Cerebellar cortex (tissue), 1 donor: ENCODE measurements around the gene HUNK.
"Not testable (repeated sequence)": the region's sequence is repeated elsewhere in the genome, so short reads cannot be mapped to it uniquely, and the experiment has no call there.

ENCODE experiments used
- DNase-seq: peaks from one replicate; pipeline ENCODE4 v3.0.0-alpha.2; 2015; ENCODE audit warnings: low spot score

HUNK gene

GRCh38 chr21:31999810-32000468, 127.1 kb downstream of the HUNK start:
- DNase-seq: no peak

GRCh38 chr21:32001390-32001789, 128.6 kb downstream of the HUNK start:
- no peak for DNase-seq

GRCh38 chr21:32003411-32003810, 130.6 kb downstream of the HUNK start:
- DNase-seq: no peak

- DNase-seq: no peak
These were observed 131.5 kb downstream of the HUNK start for GRCh38 chr21:32004291-32004690.

GRCh38 chr21:32007456-32007855, 134.6 kb downstream of the HUNK start:
- no peak for DNase-seq

GRCh38 chr21:32008714-32009113, 135.9 kb downstream of the HUNK start:
- no peak for DNase-seq

- DNase-seq: no peak
These were observed 136.4 kb downstream of the HUNK start for GRCh38 chr21:32009263-32009662.

- no peak for DNase-seq
These were observed 142.8 kb downstream of the HUNK start for GRCh38 chr21:32015461-32016139.

- DNase-seq: no peak
These were observed 145.6 kb downstream of the HUNK start for GRCh38 chr21:32018381-32018780.

- DNase-seq: no peak
These were observed 147.7 kb downstream of the HUNK start for GRCh38 chr21:32020564-32020963.

- DNase-seq: peak; percentile 8
These were observed 148.6 kb downstream of the HUNK start for GRCh38 chr21:32021319-32021994.

- no peak for DNase-seq
These were observed 149.3 kb downstream of the HUNK start for GRCh38 chr21:32022146-32022545.

- DNase-seq: no peak
These were observed 157.4 kb downstream of the HUNK start for GRCh38 chr21:32030146-32030652.

- DNase-seq: no peak
These were observed 162.0 kb downstream of the HUNK start for GRCh38 chr21:32034850-32035249.

- no peak for DNase-seq
These were observed 162.8 kb downstream of the HUNK start for GRCh38 chr21:32035617-32036016.

- DNase-seq: no peak
These were observed 163.9 kb downstream of the HUNK start for GRCh38 chr21:32036756-32037155.

GRCh38 chr21:32038751-32039150, 165.9 kb downstream of the HUNK start:
- not testable (repeated sequence) for DNase-seq

GRCh38 chr21:32043458-32043857, 170.6 kb downstream of the HUNK start:
- DNase-seq: no peak

GRCh38 chr21:32044205-32045180, 171.7 kb downstream of the HUNK start:
- no peak for DNase-seq

GRCh38 chr21:32046191-32046590, 173.4 kb downstream of the HUNK start:
- no peak for DNase-seq

GRCh38 chr21:32048353-32048752, 175.5 kb downstream of the HUNK start:
- DNase-seq: no peak
